ENCODE data around the gene IFI44.

Gene IFI44

DNA sequence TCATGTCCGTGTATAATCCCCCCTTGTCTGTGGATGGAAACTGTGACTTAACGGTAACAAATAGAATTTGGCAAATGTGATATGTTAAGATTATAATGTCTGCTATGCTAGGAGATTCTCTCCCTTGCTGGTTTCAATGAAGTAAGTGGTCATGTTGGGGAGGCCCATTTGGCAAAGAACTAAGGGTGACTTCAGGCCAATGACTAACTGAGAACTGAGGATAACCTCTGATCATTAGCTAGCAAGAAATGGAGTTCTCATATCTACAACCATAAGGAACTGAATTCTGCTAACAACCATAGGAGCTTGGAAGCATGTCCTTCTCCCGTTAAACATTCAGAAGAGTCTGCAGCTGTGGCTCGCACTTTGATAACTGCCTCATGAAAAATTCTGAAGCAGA, 27.1 kb upstream of the IFI44 start:
- no peak overlapping the region for H3K27ac ChIP-seq (ENCODE audit: low read depth, low read length)
- H3K27me3 ChIP-seq (ENCODE audit: control insufficient read depth, insufficient read depth, low read length) = no peaks in the 10 kb centered on the region
- no peak overlapping the region for H3K9ac ChIP-seq (ENCODE audit: low read length)
- H3K36me3 ChIP-seq (ENCODE audit: control insufficient read depth, insufficient read depth, low read length) = no peaks in the 10 kb centered on the region
- no peak overlapping the region for H3K4me3 ChIP-seq (ENCODE audit: low read length)
- peaks cover 7% of the 10 kb centered on the region for H3K4me1 ChIP-seq (ENCODE audit: control insufficient read depth, insufficient read depth, low read length)

DNA sequence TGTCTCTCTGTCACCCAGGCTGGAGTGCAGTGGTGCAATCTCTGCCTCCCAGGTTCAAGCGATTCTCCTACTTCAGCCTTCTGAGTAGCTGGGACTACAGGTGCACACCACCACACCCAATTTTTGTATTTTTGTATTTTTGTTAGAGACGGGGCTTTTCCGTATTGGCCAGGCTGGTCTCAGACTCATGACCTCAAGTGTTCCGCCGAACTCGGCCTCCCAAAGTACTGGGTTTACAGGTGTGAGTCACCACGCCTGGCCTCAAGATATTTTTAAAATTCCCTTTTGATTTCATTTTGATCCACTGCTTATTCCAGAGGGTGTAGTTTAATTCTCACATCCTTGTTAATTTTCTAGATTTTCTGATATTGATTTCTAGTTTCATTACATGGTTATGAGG, 25.6 kb upstream of the IFI44 start:
- no peaks in the 10 kb centered on the region for H3K36me3 ChIP-seq (ENCODE audit: control insufficient read depth, insufficient read depth, low read length)
- H3K9ac ChIP-seq (ENCODE audit: low read length) = no peak overlapping the region
- H3K27me3 ChIP-seq (ENCODE audit: control insufficient read depth, insufficient read depth, low read length) = no peaks in the 10 kb centered on the region
- H3K4me3 ChIP-seq (ENCODE audit: low read length) = no peak overlapping the region
- H3K27ac ChIP-seq (ENCODE audit: low read depth, low read length) = no peak overlapping the region
- H3K4me1 ChIP-seq (ENCODE audit: control insufficient read depth, insufficient read depth, low read length) = peaks cover 5% of the 10 kb centered on the region

DNA sequence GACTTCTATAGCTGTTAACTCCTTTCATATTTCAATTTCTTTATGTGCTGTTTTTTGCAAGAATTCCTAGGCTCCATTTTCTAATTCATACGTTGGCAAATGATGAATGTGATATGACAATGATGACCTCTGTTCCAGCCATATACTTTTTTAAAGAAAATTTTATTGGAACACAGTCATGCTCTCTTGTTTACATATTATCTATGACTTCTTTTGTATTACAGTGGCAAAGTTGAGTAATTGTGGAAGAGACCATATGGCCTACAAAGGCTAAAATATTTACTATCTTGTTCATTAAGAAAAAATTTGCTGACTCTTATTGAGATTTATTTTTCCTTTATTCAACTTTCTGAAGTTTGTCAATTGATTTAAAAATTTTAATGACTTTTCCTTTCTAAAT, 22.3 kb upstream of the IFI44 start:
- no peak overlapping the region for H3K27ac ChIP-seq (ENCODE audit: low read depth, low read length)
- no peaks in the 10 kb centered on the region for H3K4me1 ChIP-seq (ENCODE audit: control insufficient read depth, insufficient read depth, low read length)
- H3K9ac ChIP-seq (ENCODE audit: low read length) = no peak overlapping the region
- no peaks in the 10 kb centered on the region for H3K27me3 ChIP-seq (ENCODE audit: control insufficient read depth, insufficient read depth, low read length)
- H3K36me3 ChIP-seq (ENCODE audit: control insufficient read depth, insufficient read depth, low read length) = no peaks in the 10 kb centered on the region
- no peak overlapping the region for H3K4me3 ChIP-seq (ENCODE audit: low read length)

DNA sequence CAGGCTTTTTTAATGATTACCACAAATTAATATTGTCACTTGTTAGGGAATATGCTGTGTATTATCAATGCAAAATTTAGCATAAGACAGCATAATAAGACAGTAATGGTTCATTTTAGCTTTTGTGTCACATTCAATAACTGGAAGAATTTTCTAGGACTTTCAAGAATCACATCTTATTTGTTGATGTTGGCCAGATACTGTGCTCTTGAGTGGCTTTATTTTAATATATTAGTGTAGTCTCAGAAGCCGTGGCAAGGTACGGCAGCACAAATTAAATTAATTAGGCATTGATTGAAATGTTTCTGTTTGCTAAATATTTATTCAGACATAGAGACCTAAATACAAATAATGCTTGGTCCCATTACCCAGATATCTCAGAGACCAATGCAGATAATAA, 19.0 kb upstream of the IFI44 start:
- no peak overlapping the region for H3K9ac ChIP-seq (ENCODE audit: low read length)
- no peak overlapping the region for H3K4me3 ChIP-seq (ENCODE audit: low read length)
- H3K27me3 ChIP-seq (ENCODE audit: control insufficient read depth, insufficient read depth, low read length) = no peaks in the 10 kb centered on the region
- no peak overlapping the region for H3K27ac ChIP-seq (ENCODE audit: low read depth, low read length)
- no peaks in the 10 kb centered on the region for H3K4me1 ChIP-seq (ENCODE audit: control insufficient read depth, insufficient read depth, low read length)
- no peaks in the 10 kb centered on the region for H3K36me3 ChIP-seq (ENCODE audit: control insufficient read depth, insufficient read depth, low read length)

DNA sequence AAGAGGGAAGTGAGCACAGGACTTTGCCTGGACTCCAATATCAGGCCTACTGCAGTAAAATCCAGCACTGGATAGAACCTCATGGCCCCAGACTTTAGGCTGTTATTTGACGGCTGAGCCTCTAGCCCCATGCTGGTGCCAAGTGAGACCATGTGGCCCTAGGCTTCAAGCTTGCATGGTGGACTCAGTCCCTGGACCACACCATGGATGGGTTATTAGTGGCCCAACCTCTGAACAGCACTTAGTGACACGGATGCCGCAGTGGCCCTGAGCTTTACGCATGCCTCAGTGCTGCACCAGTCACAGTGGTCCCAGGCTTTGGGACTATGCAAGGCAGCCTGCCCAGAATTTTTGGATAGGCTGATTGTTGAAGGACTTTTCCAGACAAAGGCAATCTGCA, 16.4 kb upstream of the IFI44 start:
- Histone ChIP-seq H3K27me3 (ENCODE audit: control insufficient read depth, insufficient read depth, low read length) (no peaks in the 10 kb centered on the region), H3K27ac (ENCODE audit: low read depth, low read length) (no peak overlapping the region), H3K9ac (ENCODE audit: low read length) (no peak overlapping the region), H3K36me3 (ENCODE audit: control insufficient read depth, insufficient read depth, low read length) (no peaks in the 10 kb centered on the region), H3K4me3 (ENCODE audit: low read length) (no peak overlapping the region), H3K4me1 (ENCODE audit: control insufficient read depth, insufficient read depth, low read length) (no peaks in the 10 kb centered on the region)

DNA sequence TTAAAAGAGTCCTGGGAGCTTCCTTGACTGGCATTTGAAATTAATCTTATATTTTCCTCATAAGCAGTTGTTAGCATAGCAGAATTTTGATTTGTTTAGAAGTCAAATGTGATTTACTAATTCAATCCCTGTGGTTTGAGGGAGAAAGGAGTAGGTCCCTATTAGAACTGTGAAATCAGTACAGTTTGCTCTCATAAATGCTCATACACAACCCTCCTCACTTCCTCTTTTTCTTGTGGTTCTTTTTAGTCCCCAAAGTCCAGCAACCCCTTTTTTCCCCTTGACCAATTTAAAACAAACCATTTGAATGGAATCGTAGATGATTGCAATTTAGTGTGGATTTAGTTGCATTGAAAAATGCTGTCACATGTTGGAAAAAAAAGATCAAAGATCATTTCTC, 9.2 kb upstream of the IFI44 start:
- Histone ChIP-seq H3K4me1 (ENCODE audit: control insufficient read depth, insufficient read depth, low read length) (no peaks in the 10 kb centered on the region), H3K9ac (ENCODE audit: low read length) (no peak overlapping the region), H3K36me3 (ENCODE audit: control insufficient read depth, insufficient read depth, low read length) (no peaks in the 10 kb centered on the region), H3K27me3 (ENCODE audit: control insufficient read depth, insufficient read depth, low read length) (no peaks in the 10 kb centered on the region), H3K27ac (ENCODE audit: low read depth, low read length) (no peak overlapping the region), H3K4me3 (ENCODE audit: low read length) (no peak overlapping the region)

DNA sequence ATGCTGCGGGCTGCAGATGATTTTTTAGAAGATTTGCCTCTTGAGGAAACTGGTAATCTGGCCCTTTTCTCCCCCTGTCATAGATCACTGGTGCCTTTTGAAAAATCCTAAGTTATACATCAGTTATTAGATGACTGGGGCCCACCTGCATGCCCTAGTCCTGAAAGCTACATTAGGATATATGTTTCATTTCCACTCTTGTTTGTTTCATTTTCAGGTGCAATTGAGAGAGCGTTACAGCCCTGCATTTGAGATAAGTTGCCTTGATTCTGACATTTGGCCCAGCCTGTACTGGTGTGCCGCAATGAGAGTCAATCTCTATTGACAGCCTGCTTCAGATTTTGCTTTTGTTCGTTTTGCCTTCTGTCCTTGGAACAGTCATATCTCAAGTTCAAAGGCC, 8.1 kb upstream of the IFI44 start:
- H3K4me3 ChIP-seq (ENCODE audit: low read length) = no peak overlapping the region
- no peak overlapping the region for H3K27ac ChIP-seq (ENCODE audit: low read depth, low read length)
- no peaks in the 10 kb centered on the region for H3K4me1 ChIP-seq (ENCODE audit: control insufficient read depth, insufficient read depth, low read length)
- no peaks in the 10 kb centered on the region for H3K36me3 ChIP-seq (ENCODE audit: control insufficient read depth, insufficient read depth, low read length)
- H3K27me3 ChIP-seq (ENCODE audit: control insufficient read depth, insufficient read depth, low read length) = no peaks in the 10 kb centered on the region
- no peak overlapping the region for H3K9ac ChIP-seq (ENCODE audit: low read length)

DNA sequence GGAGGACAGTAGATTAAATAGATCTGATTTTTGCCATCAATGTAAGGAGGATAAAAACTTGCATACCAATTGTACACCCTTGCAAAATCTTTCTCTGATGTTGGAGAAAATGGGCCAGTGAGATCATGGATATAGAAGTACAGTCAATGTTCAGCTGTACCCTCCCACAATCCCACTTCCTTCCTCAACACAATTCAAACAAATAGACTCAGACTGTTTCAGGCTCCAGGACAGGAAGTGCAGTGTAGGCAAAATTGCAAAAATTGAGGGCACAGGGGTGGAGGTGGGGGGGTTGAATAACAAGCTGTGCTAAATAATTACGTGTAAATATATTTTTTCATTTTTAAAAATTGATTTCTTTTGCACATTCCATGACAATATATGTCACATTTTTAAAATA, 3.9 kb upstream of the IFI44 start:
- H3K27ac ChIP-seq (ENCODE audit: low read depth, low read length) = no peak overlapping the region
- H3K36me3 ChIP-seq (ENCODE audit: control insufficient read depth, insufficient read depth, low read length) = no peaks in the 10 kb centered on the region
- no peak overlapping the region for H3K9ac ChIP-seq (ENCODE audit: low read length)
- no peaks in the 10 kb centered on the region for H3K27me3 ChIP-seq (ENCODE audit: control insufficient read depth, insufficient read depth, low read length)
- H3K4me1 ChIP-seq (ENCODE audit: control insufficient read depth, insufficient read depth, low read length) = no peaks in the 10 kb centered on the region
- H3K4me3 ChIP-seq (ENCODE audit: low read length) = no peak overlapping the region

DNA sequence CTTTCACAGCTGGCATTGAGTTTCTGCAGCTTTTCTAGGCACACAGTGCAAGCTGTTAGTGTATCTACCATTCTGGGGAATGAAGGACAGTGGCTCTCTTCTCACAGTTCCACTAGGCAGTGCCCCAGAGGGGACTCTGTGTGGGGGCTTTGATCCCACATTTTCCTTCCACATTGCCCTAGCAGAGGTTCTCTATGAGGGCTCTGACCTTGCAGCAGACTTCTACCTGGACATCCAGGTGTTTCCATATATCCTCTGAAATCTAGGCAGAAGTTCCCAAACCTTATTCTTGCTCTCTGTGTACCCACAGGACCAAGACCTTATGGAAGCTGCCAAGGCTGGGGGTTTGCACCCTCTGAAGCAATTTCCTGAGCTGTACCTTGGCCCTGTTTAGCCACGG, 2.4 kb upstream of the IFI44 start:
- H3K4me3 ChIP-seq (ENCODE audit: low read length) = no peak overlapping the region
- H3K4me1 ChIP-seq (ENCODE audit: control insufficient read depth, insufficient read depth, low read length) = no peaks in the 10 kb centered on the region
- no peak overlapping the region for H3K27ac ChIP-seq (ENCODE audit: low read depth, low read length)
- no peaks in the 10 kb centered on the region for H3K36me3 ChIP-seq (ENCODE audit: control insufficient read depth, insufficient read depth, low read length)
- no peak overlapping the region for H3K9ac ChIP-seq (ENCODE audit: low read length)
- no peaks in the 10 kb centered on the region for H3K27me3 ChIP-seq (ENCODE audit: control insufficient read depth, insufficient read depth, low read length)

DNA sequence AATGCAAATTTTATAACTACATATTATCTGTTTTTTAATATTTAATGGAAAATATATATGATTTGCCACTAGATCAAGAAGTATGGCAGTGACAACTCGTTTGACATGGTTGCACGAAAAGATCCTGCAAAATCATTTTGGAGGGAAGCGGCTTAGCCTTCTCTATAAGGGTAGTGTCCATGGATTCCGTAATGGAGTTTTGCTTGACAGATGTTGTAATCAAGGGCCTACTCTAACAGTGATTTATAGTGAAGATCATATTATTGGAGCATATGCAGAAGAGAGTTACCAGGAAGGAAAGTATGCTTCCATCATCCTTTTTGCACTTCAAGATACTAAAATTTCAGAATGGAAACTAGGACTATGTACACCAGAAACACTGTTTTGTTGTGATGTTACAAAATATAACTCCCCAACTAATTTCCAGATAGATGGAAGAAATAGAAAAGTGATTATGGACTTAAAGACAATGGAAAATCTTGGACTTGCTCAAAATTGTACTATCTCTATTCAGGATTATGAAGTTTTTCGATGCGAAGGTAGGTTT, 556 bp downstream of the IFI44 start:
- Histone ChIP-seq H3K4me3 (ENCODE audit: low read length) (peak overlapping the region; percentile 57), H3K36me3 (ENCODE audit: control insufficient read depth, insufficient read depth, low read length) (no peaks in the 10 kb centered on the region), H3K27ac (ENCODE audit: low read depth, low read length) (no peak overlapping the region), H3K27me3 (ENCODE audit: control insufficient read depth, insufficient read depth, low read length) (no peaks in the 10 kb centered on the region), H3K4me1 (ENCODE audit: control insufficient read depth, insufficient read depth, low read length) (peaks cover 2% of the 10 kb centered on the region), H3K9ac (ENCODE audit: low read length) (no peak overlapping the region)

DNA sequence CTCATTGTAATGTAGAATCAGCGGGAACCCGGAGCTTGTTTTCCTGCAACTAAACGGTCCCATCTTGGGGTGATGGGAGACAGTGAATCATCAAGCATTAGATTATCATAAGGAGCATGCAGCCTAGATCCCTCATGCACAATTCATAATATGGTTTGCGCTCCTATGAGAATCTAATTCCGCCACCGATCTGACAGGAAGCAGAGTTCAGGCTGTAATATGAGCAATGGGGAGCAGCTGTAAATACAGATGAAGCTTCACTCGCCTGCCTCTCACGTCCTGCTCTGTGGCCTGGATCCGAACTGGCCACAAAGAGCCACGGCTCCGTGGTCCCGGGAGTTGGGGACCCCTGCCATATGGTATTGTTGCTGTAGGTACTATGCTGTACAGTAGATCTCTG, 1.6 kb downstream of the IFI44 start:
- H3K4me3 ChIP-seq (ENCODE audit: low read length) = peak overlapping the region; percentile 57
- no peak overlapping the region for H3K27ac ChIP-seq (ENCODE audit: low read depth, low read length)
- no peak overlapping the region for H3K9ac ChIP-seq (ENCODE audit: low read length)

DNA sequence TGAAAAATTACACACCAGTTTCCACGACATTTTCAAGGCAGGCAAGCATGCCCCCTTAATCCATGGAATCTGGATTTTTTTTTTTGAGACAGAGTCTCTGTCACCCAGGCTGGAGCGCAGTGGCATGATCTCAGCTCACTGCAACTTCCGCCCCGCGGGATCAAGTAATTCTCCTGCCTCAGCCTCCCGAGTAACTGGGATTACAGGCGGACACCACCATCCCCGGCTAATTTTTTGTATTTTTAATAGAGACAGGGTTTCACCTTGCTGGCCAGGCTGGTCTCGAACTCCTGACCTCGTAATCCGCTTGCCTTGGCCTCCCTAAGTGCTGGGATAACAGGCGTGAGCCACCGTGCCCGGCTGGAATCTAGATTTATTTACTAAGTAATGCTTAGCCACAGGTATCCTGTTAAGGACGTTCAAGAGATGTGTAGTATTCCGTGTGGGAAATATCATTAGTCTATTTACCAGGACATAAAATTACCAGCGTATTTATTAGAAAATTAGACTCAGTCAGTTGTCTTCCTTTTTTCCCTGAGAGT, 2.5 kb downstream of the IFI44 start:
- Histone ChIP-seq H3K27ac (ENCODE audit: low read depth, low read length) (no peak overlapping the region), H3K27me3 (ENCODE audit: control insufficient read depth, insufficient read depth, low read length) (no peaks in the 10 kb centered on the region), H3K9ac (ENCODE audit: low read length) (no peak overlapping the region), H3K4me1 (ENCODE audit: control insufficient read depth, insufficient read depth, low read length) (peaks cover 2% of the 10 kb centered on the region), H3K4me3 (ENCODE audit: low read length) (peak overlapping the region; percentile 12), H3K36me3 (ENCODE audit: control insufficient read depth, insufficient read depth, low read length) (no peaks in the 10 kb centered on the region)

More for the DNA sequence above, 1.6 kb downstream of the IFI44 start:
- Histone ChIP-seq H3K27me3 (ENCODE audit: control insufficient read depth, insufficient read depth, low read length) (no peaks in the 10 kb centered on the region), H3K36me3 (ENCODE audit: control insufficient read depth, insufficient read depth, low read length) (no peaks in the 10 kb centered on the region), H3K4me1 (ENCODE audit: control insufficient read depth, insufficient read depth, low read length) (peaks cover 2% of the 10 kb centered on the region)

DNA sequence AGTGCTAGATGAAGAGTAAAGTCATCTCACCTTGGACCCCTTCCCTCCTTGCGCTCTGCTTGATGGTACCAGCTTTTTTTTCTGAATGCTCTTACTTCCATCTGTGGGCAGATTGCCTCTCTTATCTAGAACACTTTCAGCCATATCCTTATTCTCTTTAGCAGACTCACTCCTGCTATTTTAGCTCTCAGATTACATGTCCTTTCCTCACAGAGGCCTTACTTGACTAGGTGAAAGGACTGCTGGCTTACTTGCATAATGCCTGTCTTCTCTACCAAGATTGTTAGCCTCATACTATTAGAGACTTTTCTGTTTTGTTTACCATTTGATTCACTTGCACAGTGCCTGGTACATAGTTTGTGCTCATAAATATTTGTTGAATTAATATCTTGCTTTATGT, 9.3 kb downstream of the IFI44 start:
- Histone ChIP-seq H3K36me3 (ENCODE audit: control insufficient read depth, insufficient read depth, low read length) (no peaks in the 10 kb centered on the region), H3K27me3 (ENCODE audit: control insufficient read depth, insufficient read depth, low read length) (no peaks in the 10 kb centered on the region), H3K4me3 (ENCODE audit: low read length) (no peak overlapping the region), H3K27ac (ENCODE audit: low read depth, low read length) (no peak overlapping the region), H3K9ac (ENCODE audit: low read length) (no peak overlapping the region), H3K4me1 (ENCODE audit: control insufficient read depth, insufficient read depth, low read length) (no peaks in the 10 kb centered on the region)

Data from rectal smooth muscle tissue (tissue), 1 donor.